NCI-H2081 (cell line): Measurements from ENCODE around the gene SPDYE2B.
"Not testable (repeated sequence)": the region's sequence is repeated elsewhere in the genome, so short reads cannot be mapped to it uniquely, and the experiment has no call there.

ENCODE experiments used
- DNase-seq, 2 experiments: peaks; one replicate each; lab custom pipeline; 2025; lab: John Stamatoyannopoulos, UW

The SPDYE2B gene

GRCh38 chr7:102643404-102643803, 6.7 kb upstream of the SPDYE2B start:
- not testable (repeated sequence) for DNase-seq

- not testable (repeated sequence) for DNase-seq
Measured at GRCh38 chr7:102647813-102648212, 2.3 kb upstream of the SPDYE2B start.

GRCh38 chr7:102664765-102665164, 14.6 kb downstream of the SPDYE2B start:
- DNase-seq, result not testable (repeated sequence)

- DNase-seq, result not testable (repeated sequence)
Measured at GRCh38 chr7:102666850-102667249, 16.7 kb downstream of the SPDYE2B start.

- DNase-seq, result not testable (repeated sequence)
Measured at GRCh38 chr7:102667523-102667922, 17.4 kb downstream of the SPDYE2B start.

GRCh38 chr7:102671166-102671955, 21.2 kb downstream of the SPDYE2B start, which contains the start of gene POLR2J2:
Gene POLR2J2, minus strand, starts transcription at chr7:102671663. Its CDS starts 62 bp downstream, at chr7:102671601.
- DNase-seq, result not testable (repeated sequence)

GRCh38 chr7:102671956-102672307, 21.8 kb downstream of the SPDYE2B start:
- DNase-seq, result not testable (repeated sequence)

GRCh38 chr7:102673447-102674067, 23.4 kb downstream of the SPDYE2B start:
- not testable (repeated sequence) for DNase-seq

- DNase-seq, result not testable (repeated sequence)
Measured at GRCh38 chr7:102675545-102675944, 25.4 kb downstream of the SPDYE2B start.

GRCh38 chr7:102680780-102681179, 30.7 kb downstream of the SPDYE2B start:
- DNase-seq, result not testable (repeated sequence)

GRCh38 chr7:102682560-102682959, 32.4 kb downstream of the SPDYE2B start:
- not testable (repeated sequence) for DNase-seq

- DNase-seq, result not testable (repeated sequence)
Measured at GRCh38 chr7:102688299-102689036, 38.3 kb downstream of the SPDYE2B start.

GRCh38 chr7:102689436-102690282, 39.5 kb downstream of the SPDYE2B start:
- not testable (repeated sequence) for DNase-seq

GRCh38 chr7:102690602-102691001, 40.5 kb downstream of the SPDYE2B start:
- DNase-seq, result not testable (repeated sequence)

- DNase-seq, result not testable (repeated sequence)
Measured at GRCh38 chr7:102694008-102694407, 43.9 kb downstream of the SPDYE2B start.

- not testable (repeated sequence) for DNase-seq
Measured at GRCh38 chr7:102695033-102695552, 45.0 kb downstream of the SPDYE2B start.

- DNase-seq, result not testable (repeated sequence)
Measured at GRCh38 chr7:102696009-102696408, 45.9 kb downstream of the SPDYE2B start.

- DNase-seq, result not testable (repeated sequence)
Measured at GRCh38 chr7:102697642-102698512, 47.8 kb downstream of the SPDYE2B start.

GRCh38 chr7:102698962-102699750, 49.0 kb downstream of the SPDYE2B start:
- not testable (repeated sequence) for DNase-seq
